ENCODE measurements around the gene CHAC2.
"Not testable (repeated sequence)": the region's sequence is repeated elsewhere in the genome, so short reads cannot be mapped to it uniquely, and the experiment has no call there.

Gene CHAC2

DNA sequence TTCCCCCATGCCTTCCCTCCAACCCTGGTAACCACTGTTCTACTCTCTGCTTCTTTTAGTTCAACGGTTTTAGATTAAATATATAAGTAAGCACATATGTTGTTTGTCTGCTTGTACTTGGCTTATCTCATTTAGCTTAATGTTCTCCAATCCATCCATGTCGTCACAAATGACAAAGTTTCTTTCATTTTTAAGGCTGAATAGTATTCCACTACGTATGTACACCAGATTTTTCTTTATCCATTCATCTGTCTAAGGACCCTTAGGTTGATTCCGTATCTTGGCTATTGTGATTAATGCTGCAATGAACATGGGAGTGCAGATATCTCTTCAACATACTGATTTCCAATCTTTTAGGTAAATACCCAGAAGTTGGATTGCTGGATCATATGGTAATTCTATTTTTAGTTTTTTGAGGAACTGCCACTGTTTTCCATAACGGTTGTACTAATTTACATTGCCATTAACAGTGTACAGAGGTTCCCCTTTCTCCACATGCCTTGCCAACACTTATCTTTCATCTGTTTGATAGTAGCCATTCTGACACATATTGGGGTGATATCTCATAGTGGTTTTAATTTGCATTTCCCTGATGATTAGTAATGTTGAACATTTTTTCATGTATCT lies 11.0 kb downstream of the CHAC2 start:
- no peak for DNase-seq (ENCODE audit: low read depth, low spot score)

DNA sequence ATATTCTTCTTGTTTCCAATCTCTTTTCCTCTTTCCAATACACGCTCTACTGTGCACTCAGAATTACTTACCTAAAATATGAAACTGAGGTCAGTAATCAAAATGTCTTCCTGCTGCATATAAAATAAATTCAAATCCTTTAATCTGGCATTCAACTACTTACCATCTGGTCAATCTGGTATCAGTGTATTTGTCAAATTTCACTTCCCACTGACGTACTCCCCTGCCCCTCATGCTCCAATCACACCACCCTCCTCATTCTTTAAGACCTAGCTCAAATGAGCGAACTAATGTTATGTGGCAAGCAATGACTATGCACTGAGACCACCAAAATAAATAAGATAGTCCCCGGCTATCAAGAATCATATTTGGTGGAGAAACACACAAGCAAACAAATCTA lies 12.5 kb downstream of the CHAC2 start:
- DNase-seq (ENCODE audit: low read depth, low spot score): no peak

- no peak for DNase-seq (ENCODE audit: low read depth, low spot score)
Observed at GRCh38 chr2:53782676-53783075, 15.1 kb downstream of the CHAC2 start.

DNA sequence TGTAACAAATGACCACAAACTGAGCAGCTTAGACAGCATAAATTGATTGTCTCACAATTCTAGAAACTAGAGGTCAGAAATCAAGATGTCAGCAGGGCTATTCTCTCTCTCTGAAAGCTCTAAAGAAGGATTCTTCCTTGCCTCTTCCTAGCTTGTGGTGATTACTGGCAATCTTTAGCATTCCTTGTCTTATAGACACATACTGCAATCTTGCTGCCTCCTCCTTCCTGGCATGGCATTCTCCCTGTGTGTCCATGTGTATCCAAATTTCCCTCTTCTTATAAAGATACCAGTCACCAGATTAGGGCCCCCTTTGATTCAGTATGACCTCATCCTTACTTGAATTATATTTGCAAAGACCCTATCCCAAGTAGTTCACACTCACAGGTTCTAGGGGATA lies 16.8 kb downstream of the CHAC2 start:
- DNase-seq (ENCODE audit: low read depth, low spot score): no peak

DNA sequence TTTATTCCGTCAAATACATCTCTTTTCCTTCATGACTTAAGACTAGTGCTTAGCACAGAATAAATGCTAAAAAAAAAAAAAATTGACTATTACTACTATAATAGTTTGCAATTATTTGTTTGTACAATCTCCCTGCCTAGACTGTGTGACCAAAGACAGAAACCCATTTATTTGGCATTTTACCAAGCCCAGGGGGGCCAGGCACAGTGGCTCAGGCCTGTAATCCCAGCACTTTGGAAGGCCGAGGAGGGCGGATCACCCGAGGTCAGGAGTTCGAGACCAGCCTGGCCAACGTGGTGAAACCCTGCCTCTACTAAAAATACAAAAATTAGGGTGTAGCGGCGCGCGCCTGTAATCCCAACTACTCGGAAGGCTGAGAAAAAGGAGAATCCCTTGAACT lies 17.8 kb downstream of the CHAC2 start:
- no peak for DNase-seq (ENCODE audit: low read depth, low spot score)

- DNase-seq (ENCODE audit: low read depth, low spot score): no peak
Observed at GRCh38 chr2:53786352-53786704, 18.7 kb downstream of the CHAC2 start.

GRCh38 chr2:53786705-53787613 lies 19.4 kb downstream of the CHAC2 start, which contains the start of the genes ASB3 and ERLEC1:
Gene ASB3, minus strand, starts transcription at chr2:53786953. Its CDS starts 21,381 bp downstream, at chr2:53765572.
Gene ERLEC1, plus strand, starts transcription at chr2:53787044. Its CDS starts 167 bp downstream, at chr2:53787211.
- DNase-seq (ENCODE audit: low read depth, low spot score): peak; percentile 57

- DNase-seq (ENCODE audit: low read depth, low spot score): no peak
Observed at GRCh38 chr2:53787614-53788289, 20.1 kb downstream of the CHAC2 start.

GRCh38 chr2:53793261-53793660 lies 25.7 kb downstream of the CHAC2 start:
- no peak for DNase-seq (ENCODE audit: low read depth, low spot score)

- no peak for DNase-seq (ENCODE audit: low read depth, low spot score)
Observed at GRCh38 chr2:53793821-53794220, 26.2 kb downstream of the CHAC2 start.

DNA sequence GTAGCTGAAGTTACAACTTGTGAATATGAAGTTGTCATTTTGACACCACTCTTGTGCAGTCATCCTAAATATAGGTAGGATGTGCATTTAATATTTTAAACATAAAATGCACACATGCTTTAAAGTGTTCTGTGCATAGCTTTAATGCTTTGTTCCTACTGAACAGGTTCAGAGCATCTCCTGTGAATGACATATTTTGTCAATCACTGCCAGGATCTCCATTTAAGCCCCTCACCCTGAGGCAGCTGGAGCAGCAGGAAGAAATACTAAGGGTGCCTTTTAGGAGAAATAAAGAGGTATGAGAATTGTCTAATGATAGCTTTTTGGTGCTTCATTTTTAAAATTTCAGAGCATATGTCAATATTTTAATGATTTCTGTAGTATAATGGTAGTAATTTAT lies 33.9 kb downstream of the CHAC2 start:
- no peak for DNase-seq (ENCODE audit: low read depth, low spot score)

DNA sequence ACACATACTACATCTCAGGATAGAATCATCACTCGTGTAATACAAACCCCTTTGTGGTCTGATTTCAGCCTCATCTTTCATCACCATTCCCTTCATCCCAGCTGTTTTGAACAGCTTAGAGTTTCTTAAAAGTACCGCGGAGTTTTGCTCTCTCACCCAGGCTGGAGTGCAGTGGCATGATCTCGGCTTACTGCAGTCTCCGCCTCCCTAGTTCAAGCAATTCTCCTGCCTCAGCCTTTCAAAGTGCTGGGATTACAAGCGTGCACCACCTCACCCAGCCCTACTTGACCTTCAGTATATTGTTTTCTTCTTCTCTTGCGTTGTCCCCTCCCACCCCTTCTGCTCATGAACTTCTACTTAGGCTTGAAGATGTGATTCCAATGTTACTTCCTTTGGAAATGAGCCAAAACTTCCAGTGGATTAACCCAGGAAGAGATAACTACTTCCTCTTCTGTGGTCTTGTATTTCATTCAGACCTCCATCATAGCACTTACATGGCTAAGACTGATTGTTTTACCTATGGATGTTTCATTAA lies 35.1 kb downstream of the CHAC2 start:
- no peak for DNase-seq (ENCODE audit: low read depth, low spot score)

DNA sequence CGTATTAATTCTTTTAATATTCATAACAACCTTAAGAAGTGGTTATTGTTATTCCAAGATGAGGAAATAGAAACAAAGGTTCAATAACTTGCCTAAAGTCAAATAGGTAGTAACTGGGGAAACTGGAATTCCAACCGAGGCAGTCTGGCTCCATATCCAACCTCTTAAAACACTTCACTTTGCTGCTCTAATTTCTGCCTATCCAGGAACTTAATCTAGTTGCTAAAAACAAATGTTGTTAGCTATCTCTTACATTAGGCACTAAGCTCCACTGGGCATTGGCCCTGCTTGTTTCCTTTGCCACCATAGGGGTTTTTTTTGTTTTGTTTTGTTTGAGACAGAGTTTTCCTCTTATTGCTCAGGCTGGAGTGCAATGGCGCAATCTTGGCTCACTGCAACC lies 44.0 kb downstream of the CHAC2 start:
- no peak for DNase-seq (ENCODE audit: low read depth, low spot score)

DNA sequence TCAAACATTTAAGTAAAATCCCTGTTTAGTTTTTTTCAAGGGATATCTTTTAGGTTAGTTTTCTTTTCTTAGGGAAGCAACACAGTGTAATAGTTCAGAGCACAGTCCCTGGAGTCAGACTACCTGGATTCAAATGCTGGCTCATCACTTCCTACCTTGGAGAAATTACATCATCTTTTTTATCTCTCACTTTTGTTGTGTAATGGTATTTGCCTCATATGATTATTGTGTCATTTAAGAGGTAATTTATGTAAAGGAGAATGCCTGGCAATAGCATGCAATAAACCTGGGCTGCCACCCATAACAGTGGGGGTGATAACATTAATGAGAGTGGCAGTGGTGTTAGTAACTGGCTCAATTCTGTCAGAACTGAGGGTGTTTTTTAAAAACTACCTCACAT lies 45.5 kb downstream of the CHAC2 start:
- no peak for DNase-seq (ENCODE audit: low read depth, low spot score)

DNA sequence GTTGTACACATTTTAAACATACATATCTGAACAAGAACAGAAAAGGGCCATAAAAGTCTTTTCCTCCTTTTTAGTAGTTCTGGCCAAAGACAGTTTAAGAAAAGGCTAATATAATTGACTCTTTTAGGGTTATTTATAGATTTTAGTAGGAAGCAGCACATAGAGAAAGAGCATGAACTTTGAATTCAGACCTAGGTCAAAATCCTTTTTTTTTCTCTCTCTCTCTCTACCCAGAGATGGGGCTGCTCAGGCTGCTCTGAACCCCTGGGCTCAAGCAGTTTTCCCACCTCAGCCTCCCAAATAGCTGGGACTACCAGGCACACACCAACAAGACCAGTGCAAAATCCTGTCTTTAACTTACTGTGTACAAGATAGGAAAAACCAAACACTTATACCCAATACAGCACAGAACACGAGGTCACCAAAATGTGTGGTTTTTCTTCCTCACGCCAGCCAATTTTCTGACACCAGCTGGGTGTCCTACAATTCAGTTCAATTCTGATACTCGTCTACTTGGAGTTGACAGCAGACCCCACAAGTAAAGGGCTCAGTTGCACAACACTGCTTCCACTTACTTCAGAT lies 51.3 kb downstream of the CHAC2 start:
- no peak for DNase-seq (ENCODE audit: low read depth, low spot score)

- no peak for DNase-seq (ENCODE audit: low read depth, low spot score)
Observed at GRCh38 chr2:53819634-53820033, 52.0 kb downstream of the CHAC2 start.

GRCh38 chr2:53820048-53820447 lies 52.4 kb downstream of the CHAC2 start:
- no peak for DNase-seq (ENCODE audit: low read depth, low spot score)

- DNase-seq (ENCODE audit: low read depth, low spot score): no peak
Observed at GRCh38 chr2:53820711-53821110, 53.1 kb downstream of the CHAC2 start.

DNA sequence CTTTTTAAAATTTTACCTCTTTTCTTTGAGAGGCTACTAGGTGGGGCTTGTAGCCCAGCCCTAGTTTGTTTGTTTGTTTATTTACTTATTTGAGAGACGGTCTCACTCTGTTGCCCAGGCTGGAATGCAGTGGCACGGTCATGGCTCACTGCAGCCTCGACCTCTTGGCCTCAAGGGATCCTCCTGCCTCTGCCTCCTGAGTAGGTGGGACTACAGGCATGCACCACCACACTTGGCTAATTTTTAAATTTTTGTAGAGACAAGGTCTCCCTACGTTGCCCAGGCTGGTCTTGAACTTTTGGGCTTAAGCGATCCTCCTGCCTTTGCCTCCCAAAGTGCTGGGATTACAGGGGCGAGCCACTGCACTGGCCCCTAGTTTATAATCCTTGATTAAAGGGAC lies 54.2 kb downstream of the CHAC2 start:
- no peak for DNase-seq (ENCODE audit: low read depth, low spot score)

DNA sequence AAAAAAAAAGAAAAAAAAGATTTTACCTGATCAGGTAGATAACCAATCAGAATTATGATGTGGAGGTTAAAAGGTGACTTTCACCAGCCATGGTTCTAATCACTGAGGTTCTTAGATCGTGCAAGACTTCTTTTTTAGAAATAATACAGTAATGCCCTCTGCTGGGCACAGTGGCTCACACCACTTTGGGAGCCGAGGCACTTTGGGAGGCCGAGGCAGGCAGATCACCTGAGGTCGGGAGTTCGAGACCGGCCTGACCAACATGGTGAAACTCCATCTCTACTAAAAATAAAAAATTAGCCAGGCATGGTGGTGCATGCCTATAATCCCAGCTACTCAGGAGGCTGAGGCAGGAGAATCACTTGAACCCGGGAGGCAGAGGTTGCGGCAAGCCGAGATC lies 56.0 kb downstream of the CHAC2 start:
- not testable (repeated sequence) for DNase-seq (ENCODE audit: low read depth, low spot score)

Data from brain pericyte (primary cell).